HG03060 (cell line): ENCODE measurements around the gene UBXN10.

Experiments used
- ATAC-seq: cut with Tn5 transposase; IDR thresholded peaks from one replicate; pipeline ENCODE4 v1.9.1; 2021; ENCODE audit warnings: low read depth, moderate number of reproducible peaks; ENCODE audit not compliant: unreplicated experiment

Gene UBXN10

DNA sequence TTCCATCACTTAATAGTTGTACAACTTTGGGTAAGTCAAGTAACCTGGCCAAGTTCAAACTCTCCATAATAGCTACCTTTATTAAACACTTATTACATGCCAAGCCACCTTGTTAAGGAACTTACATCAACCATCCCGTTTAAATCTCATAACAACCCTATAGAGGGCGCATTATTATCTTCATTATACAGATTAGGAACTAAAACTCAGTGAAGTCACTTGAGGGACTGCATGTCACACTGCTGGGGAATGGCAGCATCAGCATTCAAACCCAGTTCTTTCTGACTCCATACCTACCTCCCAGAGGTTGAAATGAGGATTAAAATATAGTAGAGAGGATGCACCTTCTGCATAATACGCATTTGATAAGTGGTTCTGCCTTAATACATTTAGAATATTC, 47.5 kb downstream of the UBXN10 start:
- ATAC-seq = no peak

GRCh38 chr1:20233866-20234265, 48.0 kb downstream of the UBXN10 start:
- no peak for ATAC-seq

DNA sequence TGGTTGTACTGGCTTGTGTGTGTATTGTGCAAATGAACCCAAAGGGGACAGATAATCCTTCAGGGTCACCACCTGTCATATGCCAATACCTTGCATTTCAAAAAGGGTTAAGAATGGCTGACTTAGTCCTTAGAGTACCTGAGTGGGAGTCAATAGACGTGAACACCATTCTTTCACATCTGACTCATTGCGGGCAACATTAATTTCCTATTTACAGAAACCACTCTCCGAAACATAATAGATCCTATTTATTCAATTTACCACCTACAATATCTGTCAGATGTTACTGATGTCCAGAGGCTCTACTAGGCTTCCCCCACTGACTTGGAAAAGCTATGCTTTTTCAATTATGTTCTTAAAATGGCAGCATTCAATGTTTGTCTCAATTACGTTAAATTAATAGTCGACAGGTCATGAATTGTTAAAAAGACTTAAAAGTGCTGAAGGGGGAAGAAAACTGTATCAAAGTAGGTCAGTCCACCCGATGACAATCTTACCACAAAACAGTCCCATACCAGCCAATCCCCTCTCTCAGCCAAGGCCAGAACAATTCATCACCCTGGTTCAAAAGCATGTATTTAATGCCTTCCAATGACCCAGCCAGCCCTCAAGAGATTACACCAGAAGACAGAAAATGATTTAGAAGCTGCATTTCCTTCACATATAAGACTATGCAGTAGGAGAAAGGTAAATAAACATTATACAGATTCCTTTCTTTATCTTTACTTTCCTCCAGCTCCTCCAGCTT, 49.1 kb downstream of the UBXN10 start:
- no peak for ATAC-seq

DNA sequence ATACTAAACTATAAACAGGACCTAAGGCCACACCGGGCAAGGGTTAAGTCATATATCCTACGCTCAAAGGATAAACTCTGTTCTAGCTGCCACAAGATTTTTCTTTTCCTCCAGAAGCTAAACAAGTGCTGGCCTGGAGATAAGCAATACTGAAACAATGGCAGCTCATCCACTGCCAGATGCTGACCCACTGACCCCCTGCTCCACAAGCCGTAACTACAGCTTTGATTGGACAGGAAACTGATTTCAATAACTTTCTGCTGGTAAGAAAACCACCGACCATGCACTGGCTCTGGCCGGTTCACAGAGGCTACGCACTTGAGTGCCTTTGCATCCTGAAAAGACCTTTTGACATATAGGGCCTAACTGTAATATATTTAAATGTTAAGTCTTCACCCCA, 51.8 kb downstream of the UBXN10 start:
- ATAC-seq = no peak

- no peak for ATAC-seq
These were observed 54.1 kb downstream of the UBXN10 start for GRCh38 chr1:20240012-20240411.

- ATAC-seq = no peak
These were observed 57.1 kb downstream of the UBXN10 start for GRCh38 chr1:20242890-20243479.
